HG03159 (cell line): ENCODE results near the gene SELENOM.

Experiments
- ATAC-seq: cut with Tn5 transposase; IDR thresholded peaks from one replicate; pipeline ENCODE4 v1.9.1; 2021; ENCODE audit warnings: mild to moderate bottlenecking, moderate library complexity; ENCODE audit not compliant: unreplicated experiment

SELENOM gene

DNA sequence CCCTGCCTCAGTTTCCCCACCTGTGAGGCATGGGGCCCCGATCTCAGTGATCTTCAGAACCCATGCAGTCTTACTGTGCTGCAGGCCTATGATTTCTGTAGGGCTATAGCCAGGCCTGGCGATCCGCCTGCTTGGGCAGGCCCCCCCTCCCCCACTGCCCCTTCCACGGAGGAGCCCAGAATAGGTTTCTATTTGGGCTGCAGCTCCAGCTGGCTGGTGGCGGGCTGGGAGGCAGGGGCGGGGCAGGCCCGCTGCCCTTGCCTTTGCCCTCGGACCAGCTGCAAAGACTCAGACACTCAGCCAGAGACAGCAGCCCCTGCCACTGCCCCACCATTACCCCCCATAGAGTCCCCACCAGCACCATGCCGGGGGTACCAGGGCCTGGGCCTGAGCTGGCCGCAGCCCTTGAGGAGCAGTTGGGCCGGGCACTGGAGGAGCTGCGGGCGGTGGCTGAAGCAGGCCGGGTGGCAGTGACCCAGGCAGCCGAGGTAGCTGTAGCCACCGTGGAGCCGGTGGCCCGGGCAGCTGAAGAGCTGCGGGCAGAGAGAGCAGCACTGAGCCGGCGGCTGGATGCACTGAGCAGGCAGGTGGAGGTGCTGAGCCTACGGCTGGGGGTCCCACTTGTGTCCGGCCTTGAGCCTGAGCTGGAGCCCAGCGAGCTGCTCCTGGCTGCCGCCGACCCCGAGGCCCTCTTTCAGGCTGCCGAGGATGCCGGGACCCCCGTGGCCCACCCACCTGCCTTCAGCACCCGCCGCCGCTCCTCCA is 14.1 kb downstream of the SELENOM start:
- no peak for ATAC-seq

DNA sequence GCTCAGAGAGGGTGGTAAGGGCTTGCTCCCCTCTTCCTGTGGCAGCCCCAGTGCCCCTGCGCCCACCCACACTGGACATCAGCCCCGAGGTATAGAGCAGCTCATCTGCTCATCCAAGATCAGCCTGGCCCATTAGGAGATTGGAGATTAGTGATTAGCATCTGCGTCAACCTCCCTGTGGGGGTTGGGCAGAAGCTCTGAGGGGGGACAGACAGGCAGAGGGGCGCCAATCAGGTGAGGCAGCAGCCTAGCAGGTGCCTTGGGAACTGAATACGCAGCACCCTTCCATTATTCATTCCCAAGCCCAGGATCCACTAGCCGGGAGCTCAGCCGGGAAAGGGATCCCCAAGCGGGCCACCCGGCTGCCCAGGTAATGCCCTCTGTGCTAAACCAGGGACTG is 15.2 kb downstream of the SELENOM start:
- no peak for ATAC-seq

DNA sequence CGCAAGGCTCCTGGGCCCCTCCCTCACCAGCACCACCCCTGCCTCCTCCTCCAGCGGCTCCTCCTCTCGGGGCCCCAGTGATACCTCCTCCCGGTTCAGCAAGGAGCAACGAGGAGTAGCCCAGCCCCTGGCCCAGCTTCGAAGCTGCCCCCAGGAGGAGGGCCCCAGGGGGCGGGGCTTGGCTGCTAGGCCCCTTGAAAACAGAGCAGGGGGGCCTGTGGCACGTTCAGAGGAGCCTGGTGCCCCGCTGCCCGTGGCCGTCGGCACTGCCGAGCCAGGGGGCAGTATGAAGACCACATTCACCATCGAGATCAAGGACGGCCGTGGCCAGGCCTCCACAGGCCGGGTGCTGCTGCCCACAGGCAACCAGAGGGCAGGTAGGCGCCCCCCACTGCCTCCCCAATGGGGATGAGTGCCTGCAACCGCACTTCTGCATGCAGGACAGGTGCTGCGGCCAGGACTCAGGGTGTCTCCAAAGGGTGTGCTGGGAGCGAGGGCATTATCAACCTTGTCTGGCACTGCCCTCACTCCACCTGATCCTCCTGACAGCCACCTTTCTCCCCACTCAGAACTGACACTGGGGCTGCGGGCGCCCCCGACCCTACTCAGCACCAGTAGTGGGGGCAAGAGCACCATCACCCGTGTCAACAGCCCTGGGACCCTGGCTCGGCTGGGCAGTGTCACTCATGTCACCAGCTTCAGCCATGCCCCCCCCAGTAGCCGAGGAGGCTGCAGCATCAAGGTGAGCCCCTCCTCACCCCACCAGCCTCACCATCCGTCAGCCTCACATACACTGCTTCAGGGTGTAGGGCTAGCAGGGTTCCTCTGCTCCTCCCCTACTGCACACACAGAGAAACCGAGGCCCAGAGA is 16.0 kb downstream of the SELENOM start:
- ATAC-seq, result no peak

DNA sequence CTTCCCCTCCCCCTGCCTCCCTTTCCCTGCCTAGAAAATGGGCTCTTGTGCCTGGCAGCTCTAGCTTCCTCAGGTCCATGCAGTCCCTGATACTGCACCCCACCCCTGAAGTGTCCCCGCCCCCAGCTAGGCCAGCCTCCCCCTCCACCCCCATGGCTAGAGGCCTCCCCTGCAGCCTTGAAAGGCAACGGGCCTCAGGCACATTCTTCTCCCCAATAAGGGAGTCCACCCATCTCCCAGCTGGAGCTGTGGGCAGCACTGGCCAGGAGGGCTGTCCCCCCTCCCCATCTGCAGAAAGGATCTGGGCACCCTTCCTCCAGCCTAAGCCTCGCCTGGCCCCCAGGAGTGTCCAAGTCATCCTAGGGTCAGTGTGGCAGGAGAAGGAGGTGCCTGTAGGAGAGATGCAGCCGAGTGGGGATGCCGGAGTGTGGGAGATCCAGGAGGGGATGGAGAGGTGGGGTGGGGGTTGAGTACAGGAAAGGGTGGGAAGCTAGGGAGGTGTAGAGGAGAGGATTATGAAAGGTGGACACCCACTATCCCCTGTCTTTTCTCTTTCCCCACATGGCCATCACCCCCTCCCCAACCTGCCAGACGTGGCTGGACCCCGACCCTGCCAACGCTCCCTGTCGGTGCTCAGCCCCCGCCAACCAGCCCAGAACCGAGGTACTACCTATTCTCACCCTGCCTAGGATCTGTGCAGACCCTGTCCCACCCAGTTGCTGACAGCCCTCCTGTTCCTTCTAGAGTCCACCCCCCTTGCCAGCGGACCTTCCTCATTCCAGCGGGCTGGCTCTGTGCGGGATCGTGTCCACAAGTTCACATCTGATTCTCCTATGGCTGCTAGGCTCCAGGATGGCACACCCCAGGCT is 16.9 kb downstream of the SELENOM start:
- ATAC-seq, result no peak

DNA sequence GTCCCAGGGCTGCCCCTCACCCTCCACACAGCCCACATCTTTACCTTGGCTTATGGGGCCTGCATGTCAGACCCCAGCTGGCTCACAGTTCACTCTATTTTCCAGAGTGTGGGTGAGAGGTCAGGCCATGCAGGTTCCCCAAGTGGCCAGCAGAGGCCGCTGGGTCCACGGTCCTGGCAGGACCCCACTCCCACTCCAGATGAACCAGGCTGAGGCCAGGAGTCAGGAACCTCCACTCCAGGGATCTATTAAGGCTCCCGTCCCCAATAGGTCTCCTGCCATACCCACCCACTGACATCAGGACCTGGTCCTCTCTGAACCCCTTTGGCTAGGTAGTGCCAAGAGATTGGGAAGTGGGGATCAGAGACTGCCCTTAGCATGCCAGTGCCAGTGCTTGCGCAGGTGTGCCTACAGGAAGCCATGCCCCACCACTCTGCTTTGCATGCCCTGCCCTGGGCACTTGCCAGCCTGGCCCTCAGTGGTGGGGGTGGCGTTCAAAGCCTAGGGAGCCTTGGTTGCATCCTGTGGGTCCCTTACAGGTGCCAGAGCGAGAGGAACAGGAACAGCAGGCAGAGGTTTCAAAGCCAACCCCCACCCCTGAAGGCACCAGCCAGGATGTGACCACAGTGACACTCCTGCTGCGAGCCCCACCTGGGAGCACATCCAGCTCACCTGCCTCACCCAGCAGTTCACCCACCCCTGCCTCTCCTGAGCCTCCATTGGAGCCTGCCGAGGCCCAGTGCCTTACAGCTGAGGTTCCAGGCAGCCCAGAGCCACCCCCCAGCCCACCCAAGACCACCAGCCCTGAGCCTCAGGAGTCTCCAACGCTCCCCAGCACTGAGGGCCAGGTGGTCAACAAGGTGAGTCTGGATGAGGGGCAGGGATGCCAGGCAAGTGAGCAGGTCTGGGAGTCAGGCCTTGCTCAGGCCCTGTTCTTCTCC is 17.9 kb downstream of the SELENOM start:
- ATAC-seq, result no peak

DNA sequence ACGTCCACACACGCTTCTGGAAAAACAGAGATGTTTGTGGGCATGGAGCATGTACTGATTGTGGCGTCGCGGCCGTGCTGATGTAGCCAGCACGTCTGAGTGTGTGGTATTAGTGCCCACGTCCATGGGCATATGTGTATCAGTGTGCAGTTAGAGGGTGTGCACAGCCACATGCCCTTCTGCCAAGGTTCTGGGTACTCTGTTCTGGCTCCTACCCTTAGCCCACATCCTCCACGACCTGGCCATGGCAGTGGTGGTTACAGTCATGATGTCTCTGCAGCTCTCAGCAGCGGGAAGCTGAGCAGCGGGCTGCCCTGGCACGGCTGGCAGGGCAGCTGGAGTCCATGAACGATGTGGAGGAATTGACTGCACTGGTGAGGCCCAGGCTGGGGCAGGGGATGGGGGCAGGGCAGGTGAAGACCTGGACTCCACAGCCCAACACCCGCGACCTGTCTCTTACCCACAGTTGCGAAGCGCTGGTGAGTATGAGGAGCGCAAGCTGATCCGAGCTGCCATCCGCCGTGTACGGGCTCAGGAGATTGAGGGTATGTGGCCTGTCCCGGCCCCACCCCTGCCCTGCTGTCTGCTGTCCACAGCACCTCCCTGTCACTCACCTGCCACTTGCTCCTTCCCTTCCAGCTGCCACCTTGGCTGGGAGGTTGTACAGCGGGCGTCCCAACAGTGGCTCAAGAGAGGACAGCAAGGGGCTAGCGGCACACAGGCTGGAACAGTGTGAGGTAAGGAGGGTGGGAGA is 19.0 kb downstream of the SELENOM start:
- ATAC-seq, result no peak

DNA sequence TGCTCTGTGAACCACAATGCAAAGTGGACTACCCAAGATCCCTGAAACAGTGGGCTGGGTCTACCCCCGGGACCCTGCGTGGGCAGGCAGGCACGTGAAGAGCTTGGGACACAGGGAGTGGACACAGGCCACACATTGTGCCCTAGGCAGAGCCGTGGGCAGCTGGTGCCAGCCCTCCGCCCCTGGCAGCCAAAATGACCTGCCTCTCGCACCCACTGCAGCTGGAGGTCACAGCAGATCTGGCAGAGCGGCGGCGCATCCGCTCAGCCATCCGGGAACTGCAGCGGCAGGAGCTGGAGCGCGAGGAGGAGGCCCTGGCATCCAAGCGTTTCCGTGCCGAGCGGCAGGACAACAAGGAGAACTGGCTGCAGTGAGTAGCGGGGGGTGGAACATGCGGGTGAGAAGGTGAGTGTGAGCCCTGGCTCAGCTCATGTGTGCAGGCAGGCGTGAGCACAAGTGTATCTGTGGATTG is 19.6 kb downstream of the SELENOM start:
- ATAC-seq, result no peak

DNA sequence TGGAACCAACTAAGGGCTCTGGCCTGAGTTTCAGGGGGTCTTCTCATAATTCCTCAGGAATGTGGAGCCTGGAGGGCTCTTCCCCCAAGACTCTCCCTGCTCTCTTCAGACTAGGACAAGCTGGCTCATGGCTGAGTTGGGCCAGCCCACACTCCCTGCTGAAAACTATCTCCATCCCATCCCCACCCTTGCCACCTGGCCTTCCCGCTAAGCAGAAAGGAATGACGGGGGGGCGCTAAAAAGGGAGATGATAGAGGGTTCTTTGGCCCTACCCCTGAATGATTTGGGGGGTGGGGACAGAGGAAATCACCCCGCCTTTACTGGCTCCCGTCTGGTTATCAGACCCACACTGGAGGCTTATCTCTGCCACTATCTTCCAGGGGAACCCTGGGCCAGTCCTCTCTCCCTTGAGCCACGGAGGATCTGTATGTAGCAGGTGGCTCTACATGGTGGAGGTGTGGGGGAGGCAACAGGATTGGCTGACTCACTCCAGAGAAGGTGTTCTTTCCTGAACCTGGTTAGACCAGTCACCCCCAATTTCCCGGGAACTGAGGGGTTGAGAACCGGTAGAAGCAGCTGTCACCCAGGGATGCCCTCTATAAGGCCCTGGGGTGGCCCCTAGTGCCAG is 20.6 kb downstream of the SELENOM start:
- no peak for ATAC-seq

DNA sequence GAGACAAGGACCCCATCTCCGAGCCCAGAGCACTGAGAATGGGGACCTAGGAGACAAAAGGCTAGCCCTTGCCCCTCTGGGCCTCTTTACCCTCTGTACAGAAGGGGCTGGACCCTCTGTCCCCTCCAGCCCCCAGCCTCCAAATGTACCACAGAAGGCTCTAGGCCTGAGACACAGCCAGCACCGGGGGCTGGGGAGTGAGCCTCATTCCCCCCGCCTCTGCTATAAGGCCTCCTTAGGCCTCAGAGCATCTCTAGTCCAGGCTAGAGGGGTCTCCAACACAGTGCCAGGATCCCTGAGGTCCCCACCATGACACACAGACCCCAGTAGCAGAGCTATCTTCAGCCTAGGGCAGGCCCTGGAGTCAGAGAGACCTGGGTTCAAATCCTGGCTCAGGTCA is 21.4 kb downstream of the SELENOM start:
- ATAC-seq, result no peak

DNA sequence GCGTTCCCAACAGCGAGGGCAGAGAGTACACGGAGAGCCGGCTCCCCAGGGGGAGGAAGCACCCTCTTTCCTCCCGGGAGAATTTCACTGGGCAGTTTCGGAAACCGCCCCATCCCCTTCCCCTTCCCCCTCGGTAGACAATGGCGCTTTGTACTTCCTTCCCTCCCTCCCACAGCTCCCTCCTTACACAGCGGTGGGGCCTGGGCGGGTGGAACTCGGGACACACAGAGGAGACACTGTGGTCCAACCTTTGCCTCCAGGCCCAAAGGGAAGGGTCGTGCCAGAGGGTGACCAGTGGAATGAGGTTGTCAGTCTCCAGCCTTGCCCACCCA is 21.9 kb downstream of the SELENOM start:
- no peak for ATAC-seq

DNA sequence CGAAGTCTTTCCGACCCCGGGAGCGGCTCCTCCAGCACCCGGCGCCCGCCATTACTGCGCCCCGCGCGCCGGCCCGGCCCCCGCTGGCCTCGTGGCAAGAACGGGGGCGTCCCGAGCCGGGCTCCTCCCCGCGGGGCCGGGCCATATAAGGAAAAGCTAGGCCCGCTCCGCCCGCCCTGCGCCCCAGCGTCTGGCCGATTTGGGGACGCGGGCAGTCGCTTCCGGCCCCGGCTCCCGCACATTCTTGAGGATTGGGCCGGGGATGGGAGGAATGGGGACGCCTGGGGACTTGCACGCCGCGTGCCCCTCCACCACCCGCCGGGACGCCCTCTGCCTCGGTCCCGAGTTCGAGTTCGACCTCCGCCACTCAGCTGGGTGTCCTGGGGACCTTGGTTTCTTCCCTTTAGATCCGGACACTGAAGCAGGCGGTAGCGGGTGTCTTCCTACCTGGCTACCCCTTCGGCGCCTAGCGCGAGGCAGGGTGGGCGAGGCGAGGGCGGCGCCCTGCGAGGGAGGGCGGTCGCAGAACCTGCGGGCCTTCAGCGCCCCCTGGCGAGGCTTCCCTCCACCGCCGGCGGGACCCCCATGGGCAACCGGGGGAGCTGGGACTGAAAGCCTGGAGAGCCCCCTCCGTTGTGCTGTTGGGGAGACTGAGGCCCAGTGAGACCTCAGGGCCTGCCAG is 22.4 kb downstream of the SELENOM start:
- peak; percentile 54 for ATAC-seq

DNA sequence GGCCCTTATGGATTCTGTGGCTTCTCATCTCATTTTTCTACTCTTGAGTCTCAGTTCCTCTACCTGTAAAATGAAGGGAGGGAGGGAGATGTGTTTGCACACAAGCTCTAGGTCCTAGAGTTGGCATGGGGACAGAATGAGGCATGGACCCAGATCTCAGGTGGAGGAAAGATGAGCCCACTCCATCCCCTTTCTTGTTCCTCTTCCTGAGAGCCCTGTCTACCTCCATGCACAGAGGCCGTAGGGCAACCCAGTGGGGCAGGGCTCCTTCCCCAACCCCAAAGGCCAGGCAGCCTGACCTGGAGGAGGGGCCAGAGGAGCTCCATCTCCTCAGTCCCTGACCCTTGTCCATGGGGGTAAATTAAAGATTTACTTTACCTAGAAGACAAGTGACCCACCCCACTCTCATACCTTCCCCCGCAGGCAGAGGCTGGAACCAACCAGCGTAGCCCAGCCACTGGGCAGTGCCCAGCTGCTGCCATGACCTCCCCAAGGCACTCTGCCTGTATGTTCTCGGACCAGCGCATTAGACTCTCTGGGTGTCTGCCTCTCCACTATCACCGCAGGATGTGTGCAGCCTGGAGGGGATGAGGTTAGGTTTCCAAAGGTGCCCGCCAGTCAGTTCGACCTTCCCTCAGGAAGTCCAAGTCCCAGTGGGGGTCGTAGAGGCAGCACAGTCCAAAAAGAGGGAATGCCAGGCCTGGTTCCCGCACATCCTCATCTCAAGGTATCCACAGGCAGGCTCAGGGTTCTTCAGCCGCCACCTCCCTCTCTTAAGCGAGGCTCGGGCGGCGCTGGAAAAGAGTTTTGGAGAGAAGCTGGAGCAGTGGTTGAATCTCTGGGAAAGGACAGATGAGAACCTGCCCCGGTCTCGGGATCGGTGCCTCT is 23.2 kb downstream of the SELENOM start:
- no peak for ATAC-seq

DNA sequence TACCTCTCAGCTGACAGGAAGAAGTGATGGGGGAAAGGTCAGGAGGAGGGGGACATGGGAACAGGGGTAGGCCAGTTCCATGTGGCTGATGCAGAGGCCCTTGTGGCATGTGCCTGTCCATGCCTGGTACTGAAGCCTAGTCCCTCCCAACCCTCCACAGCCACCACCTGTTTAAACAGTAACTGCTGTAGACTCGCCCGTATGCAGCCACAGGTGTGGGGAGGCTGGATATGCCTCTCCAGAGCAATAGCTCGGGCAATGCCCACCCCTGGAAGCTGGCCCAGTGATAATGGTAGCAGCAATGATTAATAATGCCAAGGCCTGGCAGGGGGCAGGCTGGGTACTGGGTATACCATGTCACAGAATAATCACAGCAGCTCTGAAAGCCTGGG is 24.0 kb downstream of the SELENOM start:
- ATAC-seq, result no peak

DNA sequence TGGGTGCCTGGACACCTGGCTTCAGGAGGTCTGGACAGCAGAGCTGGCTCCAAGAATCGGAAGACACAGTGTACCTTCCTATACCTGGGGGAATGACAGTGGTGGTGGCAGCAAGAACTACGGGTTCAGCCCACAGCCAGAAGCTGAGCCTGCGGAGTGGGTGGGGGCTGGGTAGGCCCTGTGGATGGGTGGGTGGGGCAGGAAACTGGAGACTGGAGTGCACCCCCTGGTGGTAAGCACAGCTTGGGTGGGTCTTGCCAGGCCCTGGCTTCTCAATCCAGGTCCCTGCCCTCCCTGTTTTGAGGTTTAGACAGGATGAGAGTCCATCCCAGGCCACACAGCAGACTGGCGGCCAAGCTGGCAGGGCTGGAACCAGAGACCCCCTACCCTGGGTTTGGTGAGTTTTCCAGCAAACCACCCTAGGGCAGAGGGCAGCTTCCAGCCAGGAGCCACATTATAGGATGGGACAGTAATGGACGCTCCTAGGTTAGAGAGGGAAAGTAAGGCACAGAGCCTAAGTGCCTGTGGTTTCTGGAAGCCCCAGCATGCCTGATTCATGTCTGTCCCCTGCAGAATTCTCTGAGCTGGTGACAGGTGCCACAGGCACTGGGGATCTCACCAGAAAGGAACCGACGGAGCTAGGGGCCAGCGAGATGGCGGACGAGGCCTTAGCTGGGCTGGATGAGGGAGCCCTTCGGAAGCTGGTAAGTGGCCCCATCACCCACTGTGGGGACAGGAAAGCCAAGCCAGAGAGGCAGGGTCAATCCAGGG is 24.6 kb downstream of the SELENOM start:
- no peak for ATAC-seq

DNA sequence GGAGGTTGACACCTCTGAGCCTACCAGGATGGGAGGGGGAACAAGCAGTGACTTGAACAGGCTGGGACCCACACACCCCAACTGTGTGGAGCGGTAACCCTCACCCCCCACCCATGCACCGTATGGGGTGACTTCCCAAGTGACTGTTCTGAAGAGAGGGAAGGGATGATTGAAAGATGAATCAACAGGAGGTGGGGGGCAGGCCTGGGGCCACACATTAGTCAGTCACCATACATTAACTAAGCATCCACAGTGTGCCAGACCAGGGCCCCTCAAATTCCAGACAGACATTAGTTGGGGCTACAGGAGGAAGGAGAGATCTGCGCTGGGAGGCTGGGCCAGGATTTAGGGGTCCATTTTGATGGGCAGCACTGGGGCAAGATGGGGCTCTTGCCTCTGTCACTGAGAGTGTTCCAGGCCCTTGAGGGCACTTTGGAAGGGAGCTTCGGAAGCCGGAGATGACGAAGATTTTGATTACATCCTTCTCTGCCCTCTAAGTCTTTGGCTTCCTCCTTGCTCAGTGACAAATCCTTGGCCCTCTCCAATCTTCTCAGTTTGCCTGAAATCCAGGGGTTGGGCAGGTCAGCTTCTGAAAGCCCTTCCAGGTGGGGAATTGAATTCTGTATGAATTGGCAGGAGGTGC is 25.3 kb downstream of the SELENOM start:
- ATAC-seq, result no peak
